ENCODE data around the gene PIK3CB.
"Not testable (repeated sequence)": the region's sequence is repeated elsewhere in the genome, so short reads cannot be mapped to it uniquely, and the experiment has no call there.

The PIK3CB gene

GRCh38 chr3:138806376-138807080, 28.2 kb downstream of the PIK3CB start:
- no peak for DNase-seq (ENCODE audit: low read depth in 2 of 2)

- no peak for DNase-seq (ENCODE audit: low read depth in 2 of 2)
Observed at GRCh38 chr3:138803006-138803653, 31.6 kb downstream of the PIK3CB start.

GRCh38 chr3:138802223-138802622, 32.5 kb downstream of the PIK3CB start:
- not testable (repeated sequence) for DNase-seq (ENCODE audit: low read depth in 2 of 2)

GRCh38 chr3:138801792-138802191, 32.9 kb downstream of the PIK3CB start:
- no peak for DNase-seq (ENCODE audit: low read depth in 2 of 2)

GRCh38 chr3:138800248-138800647, 34.5 kb downstream of the PIK3CB start:
- no peak for DNase-seq (ENCODE audit: low read depth in 2 of 2)

GRCh38 chr3:138799822-138800221, 34.9 kb downstream of the PIK3CB start:
- no peak for DNase-seq (ENCODE audit: low read depth in 2 of 2)

GRCh38 chr3:138797508-138798038, 37.2 kb downstream of the PIK3CB start:
- no peak for DNase-seq (ENCODE audit: low read depth in 2 of 2)

- DNase-seq (ENCODE audit: low read depth in 2 of 2): no peak
Observed at GRCh38 chr3:138796761-138797160, 38.0 kb downstream of the PIK3CB start.

- no peak for DNase-seq (ENCODE audit: low read depth in 2 of 2)
Observed at GRCh38 chr3:138786788-138787271, 47.9 kb downstream of the PIK3CB start.

GRCh38 chr3:138785951-138786350, 48.8 kb downstream of the PIK3CB start:
- DNase-seq (ENCODE audit: low read depth in 2 of 2): no peak

- DNase-seq (ENCODE audit: low read depth in 2 of 2): not testable (repeated sequence)
Observed at GRCh38 chr3:138785362-138785857, 49.3 kb downstream of the PIK3CB start.

GRCh38 chr3:138782755-138783154, 52.0 kb downstream of the PIK3CB start:
- no peak for DNase-seq (ENCODE audit: low read depth in 2 of 2)

GRCh38 chr3:138781012-138781470, 53.7 kb downstream of the PIK3CB start:
- DNase-seq (ENCODE audit: low read depth in 2 of 2): peak in 1 of 2 donors; percentile 3

GRCh38 chr3:138778643-138779042, 56.1 kb downstream of the PIK3CB start:
- no peak for DNase-seq (ENCODE audit: low read depth in 2 of 2)

GRCh38 chr3:138776961-138777360, 57.8 kb downstream of the PIK3CB start:
- DNase-seq (ENCODE audit: low read depth in 2 of 2): no peak

- no peak for DNase-seq (ENCODE audit: low read depth in 2 of 2)
Observed at GRCh38 chr3:138775254-138775595, 59.5 kb downstream of the PIK3CB start.

- peak in 1 of 2 donors; percentile 27 for DNase-seq (ENCODE audit: low read depth in 2 of 2)
Observed at GRCh38 chr3:138774529-138775253, 60.0 kb downstream of the PIK3CB start.

- no peak for DNase-seq (ENCODE audit: low read depth in 2 of 2)
Observed at GRCh38 chr3:138771585-138771984, 63.1 kb downstream of the PIK3CB start.

GRCh38 chr3:138769616-138770015, 65.1 kb downstream of the PIK3CB start:
- DNase-seq (ENCODE audit: low read depth in 2 of 2): no peak

GRCh38 chr3:138768946-138769345, 65.8 kb downstream of the PIK3CB start:
- no peak for DNase-seq (ENCODE audit: low read depth in 2 of 2)

GRCh38 chr3:138768125-138768524, 66.6 kb downstream of the PIK3CB start:
- DNase-seq (ENCODE audit: low read depth in 2 of 2): no peak

- no peak for DNase-seq (ENCODE audit: low read depth in 2 of 2)
Observed at GRCh38 chr3:138767498-138768104, 67.1 kb downstream of the PIK3CB start.

All from stimulated activated CD4-positive, alpha-beta T cell treated with anti-CD3 and anti-CD28 coated beads, Interleukin-15, amount 100 ng/mL, for 48 hours (primary cell).